ENCODE results near the gene TSPAN10.

DNA sequence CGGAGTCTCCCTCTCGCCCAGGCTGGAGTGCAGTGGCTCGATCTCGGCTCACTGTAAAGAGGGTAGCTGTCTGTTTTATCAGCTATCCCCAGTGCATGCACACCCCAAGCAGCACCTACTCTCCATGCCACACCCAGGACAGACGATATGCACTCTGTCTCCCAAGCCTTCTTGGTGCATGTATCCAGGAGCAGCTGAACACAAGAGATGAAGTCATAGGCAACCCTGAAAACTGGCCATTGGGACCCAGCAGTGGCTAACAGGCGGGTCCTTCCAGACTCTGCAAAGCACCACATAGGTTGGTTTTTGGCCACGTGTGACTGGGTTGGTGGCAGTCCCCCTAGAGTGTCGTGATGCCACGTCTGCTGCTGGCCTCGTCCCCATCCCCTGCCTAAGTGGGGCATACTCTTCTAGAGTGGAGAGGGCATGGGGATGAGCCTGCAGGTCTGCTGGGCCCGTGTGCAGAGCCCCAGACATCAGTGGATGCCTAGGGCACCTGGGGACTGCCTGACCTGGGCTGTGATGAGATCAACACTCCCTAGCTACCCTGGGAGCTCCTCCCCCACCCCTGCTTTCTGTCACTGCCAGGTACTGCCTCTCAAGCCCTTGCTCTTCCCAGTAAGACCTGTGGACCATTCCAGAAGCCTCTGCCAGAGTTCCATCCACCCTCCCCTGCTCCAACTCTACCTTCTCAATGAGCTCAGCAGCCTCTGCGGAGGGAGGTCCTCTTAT lies 10.0 kb downstream of the TSPAN10 start:
- no peak for TF ChIP-seq POLR2AphosphoS5 (IDR thresholded peaks at IDR 0.05)
- TF ChIP-seq, protein P1, sequence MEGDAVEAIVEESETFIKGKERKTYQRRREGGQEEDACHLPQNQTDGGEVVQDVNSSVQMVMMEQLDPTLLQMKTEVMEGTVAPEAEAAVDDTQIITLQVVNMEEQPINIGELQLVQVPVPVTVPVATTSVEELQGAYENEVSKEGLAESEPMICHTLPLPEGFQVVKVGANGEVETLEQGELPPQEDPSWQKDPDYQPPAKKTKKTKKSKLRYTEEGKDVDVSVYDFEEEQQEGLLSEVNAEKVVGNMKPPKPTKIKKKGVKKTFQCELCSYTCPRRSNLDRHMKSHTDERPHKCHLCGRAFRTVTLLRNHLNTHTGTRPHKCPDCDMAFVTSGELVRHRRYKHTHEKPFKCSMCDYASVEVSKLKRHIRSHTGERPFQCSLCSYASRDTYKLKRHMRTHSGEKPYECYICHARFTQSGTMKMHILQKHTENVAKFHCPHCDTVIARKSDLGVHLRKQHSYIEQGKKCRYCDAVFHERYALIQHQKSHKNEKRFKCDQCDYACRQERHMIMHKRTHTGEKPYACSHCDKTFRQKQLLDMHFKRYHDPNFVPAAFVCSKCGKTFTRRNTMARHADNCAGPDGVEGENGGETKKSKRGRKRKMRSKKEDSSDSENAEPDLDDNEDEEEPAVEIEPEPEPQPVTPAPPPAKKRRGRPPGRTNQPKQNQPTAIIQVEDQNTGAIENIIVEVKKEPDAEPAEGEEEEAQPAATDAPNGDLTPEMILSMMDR (IDR thresholded peaks at IDR 0.05): no peak

All from sigmoid colon (tissue), 4 donors.